ENCODE measurements around the gene MIEF2.

DNA sequence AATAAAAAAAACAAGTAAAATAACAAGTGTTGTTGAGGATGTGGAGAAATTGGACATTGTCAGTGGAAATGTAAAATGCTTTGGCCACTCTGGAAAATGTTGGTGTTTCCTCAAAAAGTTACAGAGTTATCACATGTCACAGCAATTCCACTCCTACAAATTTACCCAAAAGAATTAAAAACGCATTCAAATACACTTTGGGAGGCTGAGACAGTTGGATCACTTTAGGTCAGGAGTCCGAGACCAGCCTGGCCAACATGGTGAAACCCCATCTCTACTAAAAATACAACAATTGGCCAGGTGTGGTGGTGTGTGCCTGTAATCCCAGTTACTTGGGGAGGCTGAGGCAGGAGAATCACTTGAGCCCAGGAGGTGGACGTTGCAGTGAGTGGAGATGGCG, 48.7 kb downstream of the MIEF2 start:
- TF ChIP-seq, protein P1, sequence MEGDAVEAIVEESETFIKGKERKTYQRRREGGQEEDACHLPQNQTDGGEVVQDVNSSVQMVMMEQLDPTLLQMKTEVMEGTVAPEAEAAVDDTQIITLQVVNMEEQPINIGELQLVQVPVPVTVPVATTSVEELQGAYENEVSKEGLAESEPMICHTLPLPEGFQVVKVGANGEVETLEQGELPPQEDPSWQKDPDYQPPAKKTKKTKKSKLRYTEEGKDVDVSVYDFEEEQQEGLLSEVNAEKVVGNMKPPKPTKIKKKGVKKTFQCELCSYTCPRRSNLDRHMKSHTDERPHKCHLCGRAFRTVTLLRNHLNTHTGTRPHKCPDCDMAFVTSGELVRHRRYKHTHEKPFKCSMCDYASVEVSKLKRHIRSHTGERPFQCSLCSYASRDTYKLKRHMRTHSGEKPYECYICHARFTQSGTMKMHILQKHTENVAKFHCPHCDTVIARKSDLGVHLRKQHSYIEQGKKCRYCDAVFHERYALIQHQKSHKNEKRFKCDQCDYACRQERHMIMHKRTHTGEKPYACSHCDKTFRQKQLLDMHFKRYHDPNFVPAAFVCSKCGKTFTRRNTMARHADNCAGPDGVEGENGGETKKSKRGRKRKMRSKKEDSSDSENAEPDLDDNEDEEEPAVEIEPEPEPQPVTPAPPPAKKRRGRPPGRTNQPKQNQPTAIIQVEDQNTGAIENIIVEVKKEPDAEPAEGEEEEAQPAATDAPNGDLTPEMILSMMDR (IDR thresholded peaks at IDR 0.05; ENCODE audit: extremely low read depth in 1 of 2, insufficient read depth in 1 of 2, low read depth in 1 of 2, low read length in 2 of 2): no peak
- no peak for TF ChIP-seq EZH2 (IDR thresholded peaks at IDR 0.05; ENCODE audit: borderline replicate concordance, low read depth, low read length, severe bottlenecking)
- no peak for TF ChIP-seq POLR2A (IDR thresholded peaks at IDR 0.05; ENCODE audit: low read depth, low read length)
- TF ChIP-seq POLR2AphosphoS5 (IDR thresholded peaks at IDR 0.05; ENCODE audit: insufficient read depth, low read depth, low read length): no peak
- TF ChIP-seq FOS (IDR thresholded peaks at IDR 0.05; ENCODE audit: borderline replicate concordance, insufficient read depth, low read length): no peak
- TF ChIP-seq MAX (IDR thresholded peaks at IDR 0.05; ENCODE audit: insufficient read depth, insufficient read length): no peak
- TF ChIP-seq JUN (IDR thresholded peaks at IDR 0.05; ENCODE audit: borderline replicate concordance, insufficient read depth, insufficient read length, low read depth): no peak
- TF ChIP-seq MYC (IDR thresholded peaks at IDR 0.05; ENCODE audit: low read depth, low read length): no peak
- TF ChIP-seq GATA2 (IDR thresholded peaks at IDR 0.05; ENCODE audit: insufficient read depth, insufficient read length, low read depth, low read length): no peak
